GM21737 (cell line): ENCODE results near the gene COL11A1.
"Not testable (repeated sequence)": the region's sequence is repeated elsewhere in the genome, so short reads cannot be mapped to it uniquely, and the experiment has no call there.

Experiments
- ATAC-seq: cut with Tn5 transposase; IDR thresholded peaks from one replicate; pipeline ENCODE4 v1.9.1; 2021; ENCODE audit warnings: mild to moderate bottlenecking, moderate library complexity; ENCODE audit not compliant: unreplicated experiment

Gene COL11A1

GRCh38 chr1:102842606-102843005, 265.7 kb downstream of the COL11A1 start:
- ATAC-seq = no peak

- no peak for ATAC-seq
Measured at GRCh38 chr1:102840741-102841140, 267.6 kb downstream of the COL11A1 start.

- no peak for ATAC-seq
Measured at GRCh38 chr1:102838016-102838415, 270.3 kb downstream of the COL11A1 start.

- no peak for ATAC-seq
Measured at GRCh38 chr1:102837551-102837950, 270.8 kb downstream of the COL11A1 start.

GRCh38 chr1:102836991-102837390, 271.3 kb downstream of the COL11A1 start:
- no peak for ATAC-seq

GRCh38 chr1:102834688-102835320, 273.5 kb downstream of the COL11A1 start:
- no peak for ATAC-seq

- no peak for ATAC-seq
Measured at GRCh38 chr1:102833151-102833550, 275.2 kb downstream of the COL11A1 start.

GRCh38 chr1:102826706-102827105, 281.6 kb downstream of the COL11A1 start:
- ATAC-seq = not testable (repeated sequence)
